K562 (cell line): ENCODE results near the gene HAPSTR1. TPM values are rescaled to one million over a fixed set of nuclear protein-coding genes. Genes with fewer than 3 reads are reported as not detected.

Experiments used
- ADNP ChIP-seq: fragments of 200-800 bp; sonication (Bioruptor generic); IDR thresholded peaks from 2 replicates; pipeline ENCODE4 v1.6.1; 2016; ENCODE audit warnings: missing genetic modification characterization, missing compliant biosample characterization
- NR0B1 ChIP-seq: fragments of 450-650 bp; IDR thresholded peaks from one replicate; pipeline ENCODE4 v1.6.1; 2018; ENCODE audit warnings: mild to moderate bottlenecking, moderate library complexity; ENCODE audit not compliant: partially characterized antibody
- PHF21A ChIP-seq: fragments of 450-650 bp; IDR thresholded peaks from 2 replicates; pipeline ENCODE4 v1.6.1; 2017; ENCODE audit warnings: low read depth, borderline replicate concordance
- RERE ChIP-seq: sonication (generic); formaldehyde crosslinking; IDR thresholded peaks from 2 replicates; pipeline ENCODE4 v1.8.0; 2023; ENCODE audit warnings: missing genetic modification reagents, mild to moderate bottlenecking, borderline replicate concordance
- SRSF7 ChIP-seq: fragments of 200-400 bp; formaldehyde crosslinking; optimal IDR thresholded peaks from 2 replicates; pipeline ENCODE3; 2017; ENCODE audit warnings: mild to moderate bottlenecking, low read depth, low read length
- TBL1XR1 ChIP-seq, 2 experiments: IDR thresholded peaks; 2 replicates each; pipeline ENCODE4 v1.6.1; 2012; ENCODE audit warnings: improper control_type of control experiment in 2 of 2, low read length in 2 of 2, mild to moderate bottlenecking in 1 of 2
- TEAD4 ChIP-seq, 2 experiments: sonication (generic) in 1 of 2; formaldehyde crosslinking in 1 of 2; IDR thresholded peaks; 2 replicates each; pipeline versions ENCODE4 v1.6.1 to v1.8.0; 2012 to 2022; ENCODE audit warnings: borderline replicate concordance in 1 of 2, inconsistent platforms in 1 of 2, low read length in 1 of 2, mild to moderate bottlenecking in 1 of 2, missing genetic modification reagents in 1 of 2
- ZBED1 ChIP-seq: IDR thresholded peaks from 2 replicates; pipeline ENCODE4 v1.6.1; 2014
- ZKSCAN8 ChIP-seq: fragments of 200-800 bp; sonication (Bioruptor generic); IDR thresholded peaks from 2 replicates; pipeline ENCODE4 v1.6.1; 2016; ENCODE audit warnings: missing genetic modification characterization, missing compliant biosample characterization
- ZNF318 ChIP-seq, 2 experiments: fragments of 450-650 bp; IDR thresholded peaks; 2 replicates each; pipeline ENCODE4 v1.6.1; 2016; ENCODE audit warnings: mild to moderate bottlenecking in 2 of 2, borderline replicate concordance in 1 of 2, low read depth in 1 of 2, moderate library complexity in 1 of 2
- polyA plus RNA-seq, 8 experiments: library from polyadenylated mRNA; depleted of rRNA in 4 of 8; stranded (reverse) in 5 of 8; unstranded in 3 of 8; fragments of >200 nt; fragmentation: Nextera tagmentation in 2 of 8; fragmentation: Illumina TruSeq in 1 of 8; extraction: Ambion mirVana in 2 of 8; extraction: Trizol in 1 of 8; gene quantifications; 2 replicates each; pipeline versions ENCODE4 v1.2.1 to v1.2.3, GENCODE V29; 2011 to 2014; ENCODE audit warnings: inconsistent platforms in 1 of 8, missing spikeins in 1 of 8
- total RNA-seq, 7 experiments: library from RNA; depleted of rRNA in 6 of 7; stranded (reverse); fragments of >200 nt in 6 of 7; fragmentation: Illumina TruSeq in 2 of 7; extraction: Trizol in 2 of 7; gene quantifications; 2 replicates each; pipeline versions ENCODE4 v1.2.1 to v1.2.3, GENCODE V29; 2011 to 2021; ENCODE audit warnings: low replicate concordance in 1 of 7

The HAPSTR1 gene
- total and polyA plus RNA-seq, 9 of the 15 experiments (the other 6 are each of a cell fraction or from before 2014, with no cell fraction given), result 10.8 to 67.9 (median 36.5) TPM

GRCh38 chr16:9090101-9090959 lies 1.1 kb upstream of the HAPSTR1 start (continued):
- TF ChIP-seq SRSF7 (no peak), TBL1XR1 (IDR thresholded peaks at IDR 0.05; ENCODE audit: low read length in 2 of 2) (no peak), ZNF318 (IDR thresholded peaks at IDR 0.05; ENCODE audit: borderline replicate concordance in 1 of 2, low read depth in 1 of 2) (no peak), ZKSCAN8 (CRISPR knock-in tag) (peak; percentile 42; the same call in 1 of the 2 replicates), PHF21A (0 out of 2 replicates have a peak, but pooled peaks have one; percentile 26), RERE (CRISPR knock-in tag) (no peak), TEAD4 (IDR thresholded peaks at IDR 0.05; ENCODE audit: low read length) (no peak), TEAD4 (CRISPR knock-in tag; IDR thresholded peaks at IDR 0.05; ENCODE audit: borderline replicate concordance) (no peak), NR0B1 (no peak), ADNP (tag) (no peak), ZBED1 (no peak)
